ENCODE measurements around the gene LETM1. TPM values are rescaled to one million over a fixed set of nuclear protein-coding genes. Genes with fewer than 3 reads are reported as not detected.

The LETM1 gene
- total RNA-seq, 1 experiment from 2014 or later, result 37.7 TPM

GRCh38 chr4:1825326-1825725 lies 30.6 kb downstream of the LETM1 start:
- DNase-seq (ENCODE audit: low spot score), result no peak

GRCh38 chr4:1824746-1825145 lies 31.2 kb downstream of the LETM1 start:
- DNase-seq (ENCODE audit: low spot score), result no peak

GRCh38 chr4:1823545-1823932 lies 32.4 kb downstream of the LETM1 start:
- DNase-seq (ENCODE audit: low spot score), result no peak

- no peak for DNase-seq (ENCODE audit: low spot score)
Observed at GRCh38 chr4:1822568-1823544, 33.1 kb downstream of the LETM1 start.

- no peak for DNase-seq (ENCODE audit: low spot score)
Observed at GRCh38 chr4:1821679-1822567, 34.0 kb downstream of the LETM1 start.

- no peak for DNase-seq (ENCODE audit: low spot score)
Observed at GRCh38 chr4:1819816-1820215, 36.1 kb downstream of the LETM1 start.

GRCh38 chr4:1819284-1819683 lies 36.7 kb downstream of the LETM1 start:
- DNase-seq (ENCODE audit: low spot score), result no peak

GRCh38 chr4:1815997-1816860 lies 39.7 kb downstream of the LETM1 start:
- no peak for DNase-seq (ENCODE audit: low spot score)

- DNase-seq (ENCODE audit: low spot score), result no peak
Observed at GRCh38 chr4:1815096-1815996, 40.6 kb downstream of the LETM1 start.

GRCh38 chr4:1814453-1814852 lies 41.5 kb downstream of the LETM1 start:
- DNase-seq (ENCODE audit: low spot score), result no peak

- DNase-seq (ENCODE audit: low spot score), result no peak
Observed at GRCh38 chr4:1813915-1814314, 42.0 kb downstream of the LETM1 start.

- no peak for DNase-seq (ENCODE audit: low spot score)
Observed at GRCh38 chr4:1813231-1813630, 42.7 kb downstream of the LETM1 start.

- no peak for DNase-seq (ENCODE audit: low spot score)
Observed at GRCh38 chr4:1812720-1813119, 43.2 kb downstream of the LETM1 start.

- DNase-seq (ENCODE audit: low spot score), result no peak
Observed at GRCh38 chr4:1810765-1811164, 45.2 kb downstream of the LETM1 start.

GRCh38 chr4:1809754-1810502 lies 46.0 kb downstream of the LETM1 start:
- DNase-seq (ENCODE audit: low spot score), result peak; percentile 48

GRCh38 chr4:1808851-1809753 lies 46.9 kb downstream of the LETM1 start:
- DNase-seq (ENCODE audit: low spot score), result no peak

- no peak for DNase-seq (ENCODE audit: low spot score)
Observed at GRCh38 chr4:1808396-1808795, 47.6 kb downstream of the LETM1 start.

- no peak for DNase-seq (ENCODE audit: low spot score)
Observed at GRCh38 chr4:1807332-1807777, 48.6 kb downstream of the LETM1 start.
